IMR-90 (cell line): Measurements from ENCODE around the gene RBM8A. TPM values are rescaled to one million over a fixed set of nuclear protein-coding genes. Genes with fewer than 3 reads are reported as not detected.

Experiments
- ATAC-seq: fragments of 200-7000 bp; cut with Tn5 transposase; 2 replicates; pipeline ENCODE4 v1.9.1; 2020; ENCODE audit warnings: low read depth, mild to moderate bottlenecking, moderate library complexity
- BruUV-seq: library from RNA; stranded (reverse); fragments of 400-500 nt; replicated peaks from 2 replicates; lab custom pipeline; 2021; lab: Mats Ljungman, UMichigan
- CTCF ChIA-PET: fragments of 300-600 bp; formaldehyde crosslinking; extraction: SDS; loops from one replicate; lab custom pipeline; 2021; ENCODE audit warnings: antibody characterized with exemption; lab: Yijun Ruan, JAX
- POLR2A ChIA-PET: fragments of 300-600 bp; sonication (Branson Sonifier 250); formaldehyde crosslinking; loops from one replicate; lab custom pipeline; 2022; ENCODE audit warnings: antibody characterized with exemption; ENCODE audit not compliant: unreplicated experiment; lab: Charles Lee
- DNase-seq: peaks from one replicate; pipeline ENCODE4 v3.0.0; 2013
- H2AFZ ChIP-seq: replicated peaks from 2 replicates; pipeline ENCODE3; 2013; ENCODE audit warnings: low read length, mild to moderate bottlenecking; ENCODE audit not compliant: poor library complexity
- H2AK5ac ChIP-seq: 2 replicates; pipeline ENCODE4 v1.6.1; 2013; ENCODE audit warnings: low read depth, low read length, inconsistent platforms
- H2AK9ac ChIP-seq: replicated peaks from 2 replicates; pipeline ENCODE3; 2013; ENCODE audit warnings: mild to moderate bottlenecking, low read depth, low read length, moderate library complexity; ENCODE audit not compliant: poor library complexity
- H2BK120ac ChIP-seq: 2 replicates; pipeline ENCODE4 v1.6.1; 2013; ENCODE audit warnings: low read depth, low read length, inconsistent platforms
- H2BK15ac ChIP-seq: 3 replicates; pipeline ENCODE4 v1.6.1; 2013; ENCODE audit warnings: low read depth, low read length, inconsistent platforms
- H2BK20ac ChIP-seq: 2 replicates; pipeline ENCODE4 v1.6.1; 2013; ENCODE audit warnings: low read depth, mild to moderate bottlenecking, inconsistent platforms, low read length, moderate library complexity
- H2BK5ac ChIP-seq: 2 replicates; pipeline ENCODE4 v1.6.1; 2013; ENCODE audit warnings: mild to moderate bottlenecking, low read depth, low read length, inconsistent platforms; ENCODE audit not compliant: poor library complexity, severe bottlenecking
- H3K14ac ChIP-seq: replicated peaks from 2 replicates; pipeline ENCODE4 v1.6.1; 2013; ENCODE audit warnings: low read depth, low read length, inconsistent platforms
- H3K18ac ChIP-seq: 2 replicates; pipeline ENCODE4 v1.6.1; 2013; ENCODE audit warnings: low read depth, low read length, control low read depth
- H3K23ac ChIP-seq: 2 replicates; pipeline ENCODE4 v1.6.1; 2013; ENCODE audit warnings: low read depth, low read length, inconsistent platforms
- H3K27ac ChIP-seq: 2 replicates; pipeline ENCODE4 v1.5.1; 2013; ENCODE audit warnings: mild to moderate bottlenecking, control low read depth, low read length; ENCODE audit not compliant: insufficient read depth
- H3K27me3 ChIP-seq: 2 replicates; pipeline ENCODE4 v1.6.1; 2013; ENCODE audit warnings: low read length; ENCODE audit not compliant: control insufficient read depth, insufficient read depth
- H3K36me3 ChIP-seq: 2 replicates; pipeline ENCODE4 v1.6.1; 2013; ENCODE audit warnings: low read length, mixed read lengths; ENCODE audit not compliant: control insufficient read depth, insufficient read depth
- H3K4ac ChIP-seq: 2 replicates; pipeline ENCODE4 v1.6.1; 2013; ENCODE audit warnings: low read depth, low read length, inconsistent platforms
- H3K4me1 ChIP-seq: 2 replicates; pipeline ENCODE4 v1.6.1; 2013; ENCODE audit warnings: low read length, mixed read lengths; ENCODE audit not compliant: control insufficient read depth, insufficient read depth
- H3K4me2 ChIP-seq: 2 replicates; pipeline ENCODE4 v1.6.1; 2013; ENCODE audit warnings: low read depth, mild to moderate bottlenecking, control low read depth, low read length, moderate library complexity
- H3K4me3 ChIP-seq: 2 replicates; pipeline ENCODE4 v1.5.1; 2013; ENCODE audit warnings: low read depth, mild to moderate bottlenecking, control low read depth, low read length, moderate library complexity; ENCODE audit not compliant: insufficient read depth
- H3K56ac ChIP-seq: 2 replicates; pipeline ENCODE4 v1.6.1; 2013; ENCODE audit warnings: low read length, inconsistent platforms; ENCODE audit not compliant: insufficient read depth; ENCODE audit errors: extremely low read depth
- H3K79me1 ChIP-seq, 2 experiments: 2 replicates each; pipeline ENCODE4 v1.6.1; 2013; ENCODE audit warnings: low read length in 2 of 2, inconsistent platforms in 1 of 2, low read depth in 1 of 2
- H3K9ac ChIP-seq: 2 replicates; pipeline ENCODE4 v1.6.1; 2013; ENCODE audit warnings: low read depth, low read length, control low read depth
- H3K9me1 ChIP-seq: 2 replicates; pipeline ENCODE4 v1.6.1; 2013; ENCODE audit warnings: low read length, inconsistent platforms; ENCODE audit not compliant: insufficient read depth
- H3K9me3 ChIP-seq: 2 replicates; pipeline ENCODE4 v1.6.1; 2013; ENCODE audit warnings: low read length; ENCODE audit not compliant: control insufficient read depth, insufficient read depth
- H4K20me1 ChIP-seq: 2 replicates; pipeline ENCODE4 v1.6.1; 2013; ENCODE audit warnings: low read length, inconsistent platforms; ENCODE audit not compliant: insufficient read depth
- H4K5ac ChIP-seq: 2 replicates; pipeline ENCODE4 v1.6.1; 2013; ENCODE audit warnings: mild to moderate bottlenecking, low read depth, low read length, control low read depth
- H4K8ac ChIP-seq, 2 experiments: 2 replicates each; pipeline ENCODE4 v1.6.1; 2013; ENCODE audit warnings: low read depth in 2 of 2, low read length in 2 of 2, control low read depth in 1 of 2, inconsistent platforms in 1 of 2
- H4K91ac ChIP-seq: 2 replicates; pipeline ENCODE4 v1.6.1; 2013; ENCODE audit warnings: low read depth, low read length, inconsistent platforms; ENCODE audit not compliant: insufficient read depth
- NFE2L2 ChIP-seq: fragments of 150-350 bp; IDR thresholded peaks from 2 replicates; pipeline ENCODE4 v1.6.1; 2016; ENCODE audit warnings: low read depth, mild to moderate bottlenecking, low read length
- SMC3 ChIP-seq: fragments of 150-350 bp; IDR thresholded peaks from 2 replicates; pipeline ENCODE4 v1.6.1; 2016; ENCODE audit warnings: low read depth, mild to moderate bottlenecking, antibody characterized with exemption, low read length, moderate library complexity
- WGBS, 2 experiments: methylation state at CpG; one replicate each; pipeline versions ENCODE4 v1.1.5 to v1.1.7; 2013; ENCODE audit warnings: missing lambda C conversion rate in 2 of 2; ENCODE audit not compliant: insufficient read length in 1 of 2; ENCODE audit errors: extremely low coverage in 2 of 2; 5-methylcytosine and 5-hydroxymethylcytosine counted together
- dilution Hi-C: fragments of 300-500 bp; cut with HindIII; formaldehyde crosslinking; loops from one replicate; pipeline ENCODE4 v1.14.3; 2018; ENCODE audit warnings: low sequenced_read_pairs; ENCODE audit not compliant: unreplicated experiment
- in situ Hi-C: fragments of 300-500 bp; cut with MboI; formaldehyde crosslinking; loops from 3 replicates; pipeline ENCODE4 v1.14.3; 2019; ENCODE audit warnings: low sequenced_read_pairs, inconsistent platforms, mixed read lengths
- intact Hi-C: fragments of 100-400 bp; cut with micrococcal nuclease; formaldehyde crosslinking; loops from 2 replicates; pipeline ENCODE4 v1.10.0; 2022
- polyA plus RNA-seq, 3 experiments: library from polyadenylated mRNA; depleted of rRNA; stranded (reverse); fragments of >200 nt; gene quantifications; 2 replicates each; pipeline ENCODE4 v1.2.3, GENCODE V29; 2012; ENCODE audit warnings: low replicate concordance in 1 of 3
- total RNA-seq: library from RNA; depleted of rRNA; stranded (reverse); fragments of >200 nt; gene quantifications from 2 replicates; pipeline ENCODE4 v1.2.3, GENCODE V29; 2012

RBM8A gene
- total and polyA plus RNA-seq, 2 of the 4 experiments (the other 2 are of a cell fraction): 94.1 to 251 TPM

GRCh38 chr1:145879775-145880174 lies 47.5 kb downstream of the RBM8A start:
- peaks cover 5% of the 10 kb centered on the region; the same call in 1 of the 2 replicates for H3K27me3 ChIP-seq
- H3K18ac ChIP-seq: no peak overlapping the region
- H3K4ac ChIP-seq: no peak overlapping the region
- H3K23ac ChIP-seq: no peak overlapping the region
- WGBS, 2 experiments: no CpG with 5 or more reads among the region's 5 CpGs
- no peaks in the 10 kb centered on the region for H3K9me1 ChIP-seq
- no peak overlapping the region for H3K27ac ChIP-seq
- no peak overlapping the region for H3K56ac ChIP-seq
- no peak overlapping the region for H2BK120ac ChIP-seq
- BruUV-seq: no TSS peak
- H3K36me3 ChIP-seq: no peaks in the 10 kb centered on the region
- no peak overlapping the region for H4K8ac ChIP-seq
- POLR2A ChIA-PET: no interaction called here
- no peak overlapping the region for H4K5ac ChIP-seq
- DNase-seq (no peak), ATAC-seq (no peak)
- peak overlapping the region; percentile 58 for H2AK9ac ChIP-seq
- H3K14ac ChIP-seq: no peak overlapping the region
- H3K4me3 ChIP-seq: no peak overlapping the region
- H2BK20ac ChIP-seq: no peak overlapping the region
- in situ Hi-C loops: no loop called here
- peak overlapping the region; percentile 15 for H2AFZ ChIP-seq
- no peak overlapping the region for H2BK15ac ChIP-seq
- dilution Hi-C loops: no loop called here
- H4K91ac ChIP-seq: no peak overlapping the region
- H3K4me1 ChIP-seq: peaks cover 2% of the 10 kb centered on the region; the same call in 1 of the 2 replicates
- CTCF ChIA-PET: interaction anchor here (0.9 to 1.8 kb wide), 2 partner anchors 12 to 34 kb away, joined by 3 to 6 read pairs; partner anchors contain the start of gene NUDT17
- H3K79me1 ChIP-seq: no peaks in the 10 kb centered on the region
- no peaks in the 10 kb centered on the region for H3K9me3 ChIP-seq
- TF ChIP-seq SMC3: no peak
- TF ChIP-seq NFE2L2: no peak
- intact Hi-C loops: no loop called here
- H2AK5ac ChIP-seq: no peak overlapping the region
- no peaks in the 10 kb centered on the region for H4K20me1 ChIP-seq
- no peak overlapping the region for H3K9ac ChIP-seq
- no peak overlapping the region for H3K4me2 ChIP-seq
- no peak overlapping the region for H2BK5ac ChIP-seq
